ENCODE data around the gene CFAP73.

The CFAP73 gene

DNA sequence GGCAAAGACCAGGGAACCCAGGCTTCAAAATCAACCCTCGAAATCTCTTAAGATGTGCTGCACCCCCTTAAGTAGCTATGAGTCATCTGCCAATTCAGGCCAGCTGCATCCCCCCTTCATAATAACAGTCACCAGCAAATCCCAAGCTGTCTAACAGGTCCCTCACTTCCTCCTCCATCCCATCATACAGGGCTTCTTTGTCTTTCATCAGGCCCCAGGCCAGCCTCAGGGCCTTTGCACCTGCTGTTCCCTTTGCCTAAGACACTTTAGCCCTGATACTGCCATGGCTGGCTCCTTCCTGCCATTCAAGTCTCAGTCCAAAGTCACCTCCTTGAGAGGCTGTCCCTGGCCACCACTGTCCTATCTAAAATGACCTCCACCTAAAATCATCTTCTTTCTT is 18.0 kb upstream of the CFAP73 start:
- no peak for DNase-seq (ENCODE audit: extremely low read depth, low read depth)
- TF ChIP-seq, protein P1, sequence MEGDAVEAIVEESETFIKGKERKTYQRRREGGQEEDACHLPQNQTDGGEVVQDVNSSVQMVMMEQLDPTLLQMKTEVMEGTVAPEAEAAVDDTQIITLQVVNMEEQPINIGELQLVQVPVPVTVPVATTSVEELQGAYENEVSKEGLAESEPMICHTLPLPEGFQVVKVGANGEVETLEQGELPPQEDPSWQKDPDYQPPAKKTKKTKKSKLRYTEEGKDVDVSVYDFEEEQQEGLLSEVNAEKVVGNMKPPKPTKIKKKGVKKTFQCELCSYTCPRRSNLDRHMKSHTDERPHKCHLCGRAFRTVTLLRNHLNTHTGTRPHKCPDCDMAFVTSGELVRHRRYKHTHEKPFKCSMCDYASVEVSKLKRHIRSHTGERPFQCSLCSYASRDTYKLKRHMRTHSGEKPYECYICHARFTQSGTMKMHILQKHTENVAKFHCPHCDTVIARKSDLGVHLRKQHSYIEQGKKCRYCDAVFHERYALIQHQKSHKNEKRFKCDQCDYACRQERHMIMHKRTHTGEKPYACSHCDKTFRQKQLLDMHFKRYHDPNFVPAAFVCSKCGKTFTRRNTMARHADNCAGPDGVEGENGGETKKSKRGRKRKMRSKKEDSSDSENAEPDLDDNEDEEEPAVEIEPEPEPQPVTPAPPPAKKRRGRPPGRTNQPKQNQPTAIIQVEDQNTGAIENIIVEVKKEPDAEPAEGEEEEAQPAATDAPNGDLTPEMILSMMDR (IDR thresholded peaks at IDR 0.05; ENCODE audit: low read depth, low read length) = no peak

DNA sequence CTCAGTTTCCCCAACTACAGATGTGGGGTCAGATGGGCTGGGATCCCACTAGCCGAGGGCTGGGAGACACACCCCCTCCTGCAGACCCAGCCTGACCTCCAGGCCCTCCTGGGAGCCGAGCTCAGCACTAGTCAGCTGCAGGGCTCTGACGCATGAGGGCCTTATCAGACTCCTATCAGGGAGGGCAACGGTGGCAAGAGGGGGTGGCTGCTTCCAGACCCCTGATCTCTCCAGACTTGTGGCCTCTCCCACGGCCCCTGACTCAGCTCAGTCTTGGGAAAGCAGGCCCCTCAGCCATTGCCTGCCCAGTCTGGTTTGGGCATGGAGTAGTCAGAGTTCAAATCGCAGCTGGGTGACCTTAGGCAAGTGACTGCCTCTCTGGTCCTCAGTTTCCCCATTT is 16.5 kb upstream of the CFAP73 start:
- no peak for DNase-seq (ENCODE audit: extremely low read depth, low read depth)
- TF ChIP-seq, protein P1 (IDR thresholded peaks at IDR 0.05; ENCODE audit: low read depth, low read length) = no peak

DNA sequence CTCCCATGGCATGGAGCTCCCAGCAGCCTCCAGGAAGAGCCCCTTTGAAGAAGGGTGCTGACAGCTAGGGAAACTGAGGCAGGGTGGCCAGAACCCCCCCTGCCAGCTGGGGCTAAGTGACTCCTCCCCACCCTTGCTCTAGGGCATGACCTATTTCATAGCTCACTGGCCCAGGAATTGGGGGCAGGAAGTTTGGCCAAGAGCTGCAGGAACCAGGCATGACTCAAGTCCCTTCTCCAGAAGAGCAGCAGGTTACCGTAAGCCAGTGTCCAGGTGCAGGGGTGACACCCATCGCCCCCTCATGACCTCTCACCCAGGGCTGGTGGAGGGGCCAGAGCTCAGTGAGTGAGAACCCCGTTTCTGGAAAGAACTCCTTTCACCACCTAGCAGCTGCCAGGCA is 15.9 kb upstream of the CFAP73 start:
- TF ChIP-seq, protein P1 (IDR thresholded peaks at IDR 0.05; ENCODE audit: low read depth, low read length) = no peak
- no peak for DNase-seq (ENCODE audit: extremely low read depth, low read depth)

DNA sequence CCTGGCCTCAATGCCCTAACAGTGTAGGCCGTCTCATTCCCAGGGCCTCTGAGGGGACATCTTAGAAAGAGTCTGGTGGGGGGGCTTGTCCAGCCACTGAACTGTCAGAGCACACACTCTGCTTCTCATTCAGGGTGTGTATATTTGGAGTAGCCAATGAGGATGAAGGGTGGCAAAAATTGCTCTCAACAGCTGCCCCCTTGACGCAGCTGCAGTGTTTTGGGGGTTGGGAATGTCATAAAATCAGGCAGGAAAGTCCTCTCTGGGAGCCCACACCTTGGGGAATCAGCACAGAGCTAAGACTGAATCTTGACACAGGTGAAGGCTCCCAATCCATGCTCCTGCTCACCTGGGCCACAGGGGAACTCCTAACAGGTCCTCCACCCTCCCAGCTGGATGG is 15.5 kb upstream of the CFAP73 start:
- DNase-seq (ENCODE audit: extremely low read depth, low read depth) = no peak
- TF ChIP-seq, protein P1 (IDR thresholded peaks at IDR 0.05; ENCODE audit: low read depth, low read length) = no peak

DNA sequence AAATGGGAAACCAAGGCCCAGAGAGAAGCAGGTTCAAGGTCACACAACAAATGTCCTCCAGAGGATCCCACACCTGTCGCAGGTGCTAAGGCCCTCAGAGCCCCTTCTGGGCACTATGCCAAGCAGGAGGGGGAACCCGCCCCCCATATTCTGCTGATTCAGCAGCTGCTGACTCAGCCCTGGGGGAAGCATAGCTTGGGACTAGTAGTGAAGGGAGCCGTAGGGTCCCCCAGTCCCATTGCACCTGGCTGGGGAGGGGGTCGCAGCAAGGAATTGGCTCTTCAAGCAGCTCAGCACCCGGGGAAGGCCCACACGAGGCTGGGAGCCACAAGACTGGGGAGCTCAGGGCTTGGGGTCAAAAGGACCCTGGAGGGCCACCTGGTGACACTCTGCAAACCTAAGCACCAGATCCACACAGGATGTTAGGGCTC is 15.0 kb upstream of the CFAP73 start:
- DNase-seq (ENCODE audit: extremely low read depth, low read depth) = no peak
- TF ChIP-seq, protein P1 (IDR thresholded peaks at IDR 0.05; ENCODE audit: low read depth, low read length) = no peak

DNA sequence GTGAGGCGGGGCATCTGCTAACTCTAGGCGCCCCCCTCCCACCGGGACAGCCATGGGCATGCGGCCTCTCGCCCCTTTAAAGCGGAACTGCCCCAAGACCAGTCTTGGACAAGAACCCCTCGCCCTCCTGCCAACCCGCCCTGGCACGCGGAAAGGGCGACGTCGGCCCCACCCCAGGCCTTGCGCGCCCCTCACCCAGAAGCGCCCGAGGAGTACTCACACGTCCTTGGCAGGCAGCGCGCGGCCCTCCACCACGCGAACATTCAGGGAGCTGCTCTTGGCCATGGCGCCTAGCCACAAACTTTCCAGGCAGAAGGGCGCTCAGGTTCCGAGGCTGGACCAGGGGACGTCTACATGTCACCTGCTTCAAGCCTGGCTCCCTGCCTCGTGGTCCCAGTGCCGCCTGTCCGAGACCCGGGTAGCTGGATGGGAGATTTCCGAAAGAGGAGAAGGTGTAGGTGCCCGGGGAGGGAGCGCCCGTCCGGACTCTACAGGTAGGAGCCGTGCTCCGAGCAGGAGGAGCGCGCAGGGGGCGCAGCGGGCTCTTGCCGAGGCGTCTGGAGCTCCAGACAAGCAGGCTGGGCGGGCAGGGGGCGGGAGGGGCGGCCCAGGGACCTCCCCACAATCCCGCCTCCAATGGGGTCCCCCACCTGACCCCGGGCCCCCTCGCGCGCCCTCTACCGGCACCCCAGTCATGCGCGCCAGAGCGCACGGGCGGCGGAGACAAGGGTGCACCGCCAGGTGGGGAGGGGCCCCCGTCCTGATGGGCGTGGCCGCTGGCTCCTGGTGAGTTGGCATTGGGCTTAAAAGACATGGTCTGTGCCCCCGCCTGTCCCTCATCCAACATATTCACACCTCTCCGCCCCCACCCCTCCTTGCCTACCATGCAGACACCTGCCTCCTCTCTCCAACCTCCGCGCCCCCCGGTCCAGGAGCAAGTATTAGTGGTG is 14.1 kb upstream of the CFAP73 start, which contains the start of gene RASAL1:
Gene RASAL1, minus strand, starts transcription at position 584 of the 950 bp plus-strand sequence. Its CDS starts 299 bp downstream, at position 285.
- TF ChIP-seq, protein P1 (IDR thresholded peaks at IDR 0.05; ENCODE audit: low read depth, low read length) = no peak; the same call in 1 of the 2 replicates
- no peak for DNase-seq (ENCODE audit: extremely low read depth, low read depth)
